ENCODE data around the gene CALML3. TPM values are rescaled to one million over a fixed set of nuclear protein-coding genes. Genes with fewer than 3 reads are reported as not detected.
A peak's percentile ranks its signal among the peaks of the same experiment; 100 is the strongest.

CALML3 gene
- total and polyA plus RNA-seq, 2 of the 13 experiments (the other 11 are each of a cell fraction or from before 2014, with no cell fraction given), result not detected

DNA sequence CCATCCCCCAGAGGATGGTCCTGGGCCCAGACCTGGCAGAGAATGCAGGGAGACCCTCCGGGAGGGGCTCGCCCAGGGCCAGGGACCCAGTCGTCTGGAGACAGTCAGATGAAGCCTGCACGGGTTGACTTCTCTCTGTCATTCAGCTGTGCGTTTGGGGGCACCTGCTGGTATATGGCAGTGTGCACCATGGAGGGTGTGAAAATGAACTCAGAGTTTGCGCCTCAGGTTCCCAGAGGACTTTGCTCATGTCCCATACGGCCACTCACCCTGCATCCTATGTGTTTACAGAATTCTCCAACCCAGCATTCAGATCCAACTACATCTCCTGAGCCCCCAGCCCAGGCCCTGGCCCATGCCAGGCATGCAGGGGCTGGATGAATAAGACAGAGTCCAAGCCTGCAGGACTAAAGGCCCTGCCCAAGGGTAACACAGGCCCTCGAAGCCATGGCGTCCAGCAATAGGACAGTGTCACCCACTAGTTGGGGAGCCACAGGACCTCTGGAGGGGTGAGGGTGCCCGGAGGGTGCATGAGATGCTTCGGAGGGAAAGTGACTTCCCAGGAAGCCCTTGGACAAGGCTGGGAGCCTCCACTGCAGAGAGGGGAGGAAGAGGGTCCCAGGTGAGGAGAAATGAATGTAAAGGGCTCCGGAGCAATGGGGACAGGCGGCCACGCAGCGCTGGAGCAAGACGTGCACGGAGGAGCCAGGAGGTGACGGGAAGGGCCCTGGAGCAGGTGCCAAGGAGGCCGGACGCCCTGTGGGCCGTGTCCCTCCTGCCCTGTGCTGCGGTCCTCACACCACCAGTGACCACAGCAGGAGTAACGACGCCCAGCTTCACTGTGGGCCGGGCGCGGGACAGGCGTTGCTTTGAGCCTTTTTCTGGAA lies 36.3 kb downstream of the CALML3 start (continued):
- TF ChIP-seq, protein P1, sequence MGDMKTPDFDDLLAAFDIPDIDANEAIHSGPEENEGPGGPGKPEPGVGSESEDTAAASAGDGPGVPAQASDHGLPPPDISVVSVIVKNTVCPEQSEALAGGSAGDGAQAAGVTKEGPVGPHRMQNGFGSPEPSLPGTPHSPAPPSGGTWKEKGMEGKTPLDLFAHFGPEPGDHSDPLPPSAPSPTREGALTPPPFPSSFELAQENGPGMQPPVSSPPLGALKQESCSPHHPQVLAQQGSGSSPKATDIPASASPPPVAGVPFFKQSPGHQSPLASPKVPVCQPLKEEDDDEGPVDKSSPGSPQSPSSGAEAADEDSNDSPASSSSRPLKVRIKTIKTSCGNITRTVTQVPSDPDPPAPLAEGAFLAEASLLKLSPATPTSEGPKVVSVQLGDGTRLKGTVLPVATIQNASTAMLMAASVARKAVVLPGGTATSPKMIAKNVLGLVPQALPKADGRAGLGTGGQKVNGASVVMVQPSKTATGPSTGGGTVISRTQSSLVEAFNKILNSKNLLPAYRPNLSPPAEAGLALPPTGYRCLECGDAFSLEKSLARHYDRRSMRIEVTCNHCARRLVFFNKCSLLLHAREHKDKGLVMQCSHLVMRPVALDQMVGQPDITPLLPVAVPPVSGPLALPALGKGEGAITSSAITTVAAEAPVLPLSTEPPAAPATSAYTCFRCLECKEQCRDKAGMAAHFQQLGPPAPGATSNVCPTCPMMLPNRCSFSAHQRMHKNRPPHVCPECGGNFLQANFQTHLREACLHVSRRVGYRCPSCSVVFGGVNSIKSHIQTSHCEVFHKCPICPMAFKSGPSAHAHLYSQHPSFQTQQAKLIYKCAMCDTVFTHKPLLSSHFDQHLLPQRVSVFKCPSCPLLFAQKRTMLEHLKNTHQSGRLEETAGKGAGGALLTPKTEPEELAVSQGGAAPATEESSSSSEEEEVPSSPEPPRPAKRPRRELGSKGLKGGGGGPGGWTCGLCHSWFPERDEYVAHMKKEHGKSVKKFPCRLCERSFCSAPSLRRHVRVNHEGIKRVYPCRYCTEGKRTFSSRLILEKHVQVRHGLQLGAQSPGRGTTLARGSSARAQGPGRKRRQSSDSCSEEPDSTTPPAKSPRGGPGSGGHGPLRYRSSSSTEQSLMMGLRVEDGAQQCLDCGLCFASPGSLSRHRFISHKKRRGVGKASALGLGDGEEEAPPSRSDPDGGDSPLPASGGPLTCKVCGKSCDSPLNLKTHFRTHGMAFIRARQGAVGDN (CRISPR knock-in tag; IDR thresholded peaks at IDR 0.05), result peak; percentile 43; the same call in 1 of the 2 replicates
- TF ChIP-seq, protein P2, sequence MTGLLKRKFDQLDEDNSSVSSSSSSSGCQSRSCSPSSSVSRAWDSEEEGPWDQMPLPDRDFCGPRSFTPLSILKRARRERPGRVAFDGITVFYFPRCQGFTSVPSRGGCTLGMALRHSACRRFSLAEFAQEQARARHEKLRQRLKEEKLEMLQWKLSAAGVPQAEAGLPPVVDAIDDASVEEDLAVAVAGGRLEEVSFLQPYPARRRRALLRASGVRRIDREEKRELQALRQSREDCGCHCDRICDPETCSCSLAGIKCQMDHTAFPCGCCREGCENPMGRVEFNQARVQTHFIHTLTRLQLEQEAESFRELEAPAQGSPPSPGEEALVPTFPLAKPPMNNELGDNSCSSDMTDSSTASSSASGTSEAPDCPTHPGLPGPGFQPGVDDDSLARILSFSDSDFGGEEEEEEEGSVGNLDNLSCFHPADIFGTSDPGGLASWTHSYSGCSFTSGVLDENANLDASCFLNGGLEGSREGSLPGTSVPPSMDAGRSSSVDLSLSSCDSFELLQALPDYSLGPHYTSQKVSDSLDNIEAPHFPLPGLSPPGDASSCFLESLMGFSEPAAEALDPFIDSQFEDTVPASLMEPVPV (CRISPR knock-in tag; IDR thresholded peaks at IDR 0.05), result no peak
- 0 out of 2 replicates have a peak, but pooled peaks have one; percentile 34 for TF ChIP-seq ZNF274 (CRISPR knock-in tag; IDR thresholded peaks at IDR 0.05)
- TF ChIP-seq FOXC1 (CRISPR knock-in tag; IDR thresholded peaks at IDR 0.05; ENCODE audit: borderline replicate concordance), result no peak
- TF ChIP-seq RAD21 (CRISPR knock-in tag; IDR thresholded peaks at IDR 0.05), result peak; percentile 48; the same call in 1 of the 2 replicates
- no peak for TF ChIP-seq ZBTB7A (CRISPR knock-in tag; IDR thresholded peaks at IDR 0.05)
- no peak for TF ChIP-seq ARHGAP35 (CRISPR knock-in tag; IDR thresholded peaks at IDR 0.05; ENCODE audit: borderline replicate concordance)

Data from HepG2 (cell line).